Heart left ventricle (tissue), 16 donors: ENCODE measurements around the gene SNRNP70. TPM values are rescaled to one million over a fixed set of nuclear protein-coding genes. Genes with fewer than 3 reads are reported as not detected.
"Not testable (repeated sequence)": the region's sequence is repeated elsewhere in the genome, so short reads cannot be mapped to it uniquely, and the experiment has no call there.

Source experiments
- ATAC-seq, 4 donors: fragments of 200-7000 bp; cut with Tn5 transposase; one replicate each; pipeline ENCODE4 v1.9.1; 2020 to 2022; ENCODE audit warnings: moderate library complexity in 4 of 4, mild to moderate bottlenecking in 3 of 4, moderate number of reproducible peaks in 1 of 4
- DNase-seq, 5 donors: peaks; one replicate each; pipeline ENCODE4 v3.0.0-alpha.2; 2020
- H3K27ac ChIP-seq, 12 donors: fragments of 200-600 bp; sonication (generic) in 4 of 12; one replicate each; pipeline versions ENCODE4 v1.5.0 to v1.8.0; 2016 to 2022; ENCODE audit warnings: mild to moderate bottlenecking in 2 of 12
- H3K27me3 ChIP-seq, 9 donors: fragments of 200-600 bp; sonication (generic) in 2 of 9; one replicate each; pipeline versions ENCODE4 v1.5.1 to v1.8.0; 2016 to 2022; ENCODE audit warnings: mild to moderate bottlenecking in 3 of 9
- H3K36me3 ChIP-seq, 9 donors: fragments of 200-600 bp; sonication (generic) in 2 of 9; one replicate each; pipeline versions ENCODE4 v1.5.0 to v1.8.0; 2018 to 2022; ENCODE audit warnings: mild to moderate bottlenecking in 2 of 9
- H3K4me1 ChIP-seq, 12 donors: fragments of 200-600 bp; sonication (generic) in 4 of 12; one replicate each; pipeline versions ENCODE4 v1.5.0 to v1.8.0; 2016 to 2022; ENCODE audit warnings: mild to moderate bottlenecking in 3 of 12
- H3K4me3 ChIP-seq, 12 donors: fragments of 200-600 bp; sonication (generic) in 4 of 12; one replicate each; pipeline versions ENCODE4 v1.5.0 to v1.8.0; 2017 to 2022; ENCODE audit warnings: mild to moderate bottlenecking in 9 of 12, moderate library complexity in 4 of 12
- H3K9me3 ChIP-seq, 12 donors: fragments of 200-600 bp; sonication (generic) in 4 of 12; one replicate each; pipeline versions ENCODE4 v1.5.0 to v1.8.0; 2016 to 2022; ENCODE audit warnings: mild to moderate bottlenecking in 1 of 12
- POLR2A ChIP-seq, 2 donors: fragments of 450-650 bp; IDR thresholded peaks; one replicate each; pipeline ENCODE4 v1.6.1; 2017; ENCODE audit warnings: antibody characterized with exemption in 2 of 2, mild to moderate bottlenecking in 2 of 2, moderate library complexity in 2 of 2
- WGBS, 4 donors: extraction: QIAGEN DNeasy Blood & Tissue Kit in 2 of 4; methylation state at CpG; one replicate each; pipeline versions ENCODE4 v1.1.5 to v1.1.7; 2013 to 2018; 5-methylcytosine and 5-hydroxymethylcytosine counted together
- intact Hi-C, 10 donors: fragments of 100-400 bp; cut with DNase I; formaldehyde crosslinking; loops; one replicate each; pipeline versions ENCODE4 v1.11.1 to v1.14.2; 2022
- polyA plus RNA-seq, 2 donors: library from polyadenylated mRNA; stranded (reverse); fragments of 200-250 nt; gene quantifications; one replicate each; pipeline ENCODE4 v1.2.3, GENCODE V29; 2013
- total RNA-seq, 9 donors: library from RNA; depleted of rRNA in 2 of 9; stranded (reverse); fragments of >200 nt in 2 of 9; fragmentation: NEBNext Ultra II Directional in 3 of 9; extraction: Animal tissue kit (Norgen Biotek cat#: 25700) in 3 of 9; gene quantifications; one replicate each; pipeline versions ENCODE4 v1.1.0 to v1.2.4, GENCODE V29; 2016 to 2023
- TF ChIP-seq, protein P1 (sequence below), 12 donors: fragments of 200-600 bp; sonication (generic) in 4 of 12; IDR thresholded peaks; one replicate each; pipeline versions ENCODE4 v1.5.0 to v1.8.0; 2018 to 2022; ENCODE audit warnings: antibody characterized with exemption in 12 of 12, mild to moderate bottlenecking in 5 of 12
- donor health status: ischemic (EF 13 %, LVEDD 7.1; RV severe dilation, severe dysfunction).
- donor health status: healthy with polysubstance abuse.
- donor health status: DM: no; HTN: yes; CAD: no.
- donor health status: DM: no; HTN: no; CAD: no.
- donor health status: ischemic (EF 25% LVEDD 6.9; RV normal size, moderate dysfunction).
- donor health status: ischemic (EF 25% LVEDD 5.7; RV mildly dilated, moderate dysfunction).
- donor health status: healthy.
- donor health status: DM: yes; HTN: yes; CAD: no.
- donor health status: ischemic (EF 35%, LVEDD 5.7; RV mildly dilated, moderate dysfunction).
- donor health status: nonischemic (EF 11% LVEDD 7.7; RV severe dilation, severe dysfunction).
- donor health status: DM: yes; HTN: yes; CAD: no.
- donor health status: PGD.
- donor health status: ischemic (EF 29% LVEDD 5.4; RV normal size, mild dysfunction).
- donor health status: nonischemic (EF 23%, LVEDD 6.1; RV moderate dilation, normal function).

The SNRNP70 gene
- total and polyA plus RNA-seq, 11 donors: 61.6 to 163 (median 96.6) TPM

DNA sequence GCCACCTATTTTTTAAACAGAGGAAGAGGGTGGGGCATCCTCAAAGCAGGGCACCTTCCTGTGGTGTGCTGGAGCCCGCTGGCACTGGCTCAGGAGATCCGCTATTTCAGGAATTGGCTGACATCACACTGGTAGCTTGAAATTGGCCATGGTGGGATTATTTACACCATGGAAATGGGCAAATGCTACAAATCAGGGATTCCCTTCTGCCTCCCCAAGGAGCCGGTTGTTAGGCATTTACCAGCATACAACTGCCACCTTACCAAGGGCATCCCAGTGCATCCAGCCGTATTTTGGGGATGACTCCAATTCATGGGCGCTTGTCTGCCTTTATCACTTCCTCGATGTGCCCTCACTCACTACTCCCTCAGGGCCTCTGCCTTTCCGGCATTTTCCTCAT lies 55.7 kb downstream of the SNRNP70 start:
- no peak overlapping the region for H3K27ac ChIP-seq
- no peaks in the 10 kb centered on the region for H3K9me3 ChIP-seq
- ATAC-seq: no peak
- peaks cover 0 to 23% (median 10%) of the 10 kb centered on the region in 12 donors for H3K4me1 ChIP-seq
- DNase-seq: no peak
- intact Hi-C loops: no loop called here
- 74 to 85% (median 79%) methylated on average over 7 of the region's 7 CpGs for whole genome bisulfite sequencing, 4 donors
- no peaks in the 10 kb centered on the region for H3K27me3 ChIP-seq
- TF ChIP-seq, protein P1, sequence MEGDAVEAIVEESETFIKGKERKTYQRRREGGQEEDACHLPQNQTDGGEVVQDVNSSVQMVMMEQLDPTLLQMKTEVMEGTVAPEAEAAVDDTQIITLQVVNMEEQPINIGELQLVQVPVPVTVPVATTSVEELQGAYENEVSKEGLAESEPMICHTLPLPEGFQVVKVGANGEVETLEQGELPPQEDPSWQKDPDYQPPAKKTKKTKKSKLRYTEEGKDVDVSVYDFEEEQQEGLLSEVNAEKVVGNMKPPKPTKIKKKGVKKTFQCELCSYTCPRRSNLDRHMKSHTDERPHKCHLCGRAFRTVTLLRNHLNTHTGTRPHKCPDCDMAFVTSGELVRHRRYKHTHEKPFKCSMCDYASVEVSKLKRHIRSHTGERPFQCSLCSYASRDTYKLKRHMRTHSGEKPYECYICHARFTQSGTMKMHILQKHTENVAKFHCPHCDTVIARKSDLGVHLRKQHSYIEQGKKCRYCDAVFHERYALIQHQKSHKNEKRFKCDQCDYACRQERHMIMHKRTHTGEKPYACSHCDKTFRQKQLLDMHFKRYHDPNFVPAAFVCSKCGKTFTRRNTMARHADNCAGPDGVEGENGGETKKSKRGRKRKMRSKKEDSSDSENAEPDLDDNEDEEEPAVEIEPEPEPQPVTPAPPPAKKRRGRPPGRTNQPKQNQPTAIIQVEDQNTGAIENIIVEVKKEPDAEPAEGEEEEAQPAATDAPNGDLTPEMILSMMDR (IDR thresholded peaks at IDR 0.05): no peak
- TF ChIP-seq POLR2A (IDR thresholded peaks at IDR 0.05): no peak
- H3K4me3 ChIP-seq: no peak overlapping the region
- H3K36me3 ChIP-seq: no peaks in the 10 kb centered on the region

DNA sequence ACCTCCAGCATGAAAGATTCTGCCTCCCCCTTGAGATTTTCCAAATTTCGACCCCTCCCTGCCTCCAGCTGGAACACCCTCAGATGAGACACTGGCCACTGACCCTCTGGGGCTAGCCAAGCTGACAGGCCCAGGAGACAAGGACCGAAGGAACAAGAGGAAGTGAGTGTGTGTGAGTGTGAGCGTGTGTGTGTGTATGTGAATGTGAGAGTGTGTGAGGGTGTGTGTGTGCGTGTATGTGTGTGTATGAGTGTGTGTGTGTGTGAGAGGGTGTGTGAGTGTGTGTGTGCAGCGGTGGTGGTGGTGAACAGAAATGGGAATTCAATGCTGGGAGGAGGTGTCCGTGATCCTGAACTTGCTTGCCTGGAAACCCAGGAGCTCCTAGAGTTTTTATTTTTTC lies 56.1 kb downstream of the SNRNP70 start:
- Histone ChIP-seq H3K4me1 (peaks cover 0 to 23% (median 14%) of the 10 kb centered on the region in 12 donors), H3K4me3 (no peak overlapping the region), H3K27me3 (no peaks in the 10 kb centered on the region), H3K9me3 (no peaks in the 10 kb centered on the region), H3K36me3 (no peaks in the 10 kb centered on the region), H3K27ac (no peak overlapping the region)
- ATAC-seq: no peak
- TF ChIP-seq POLR2A (IDR thresholded peaks at IDR 0.05): no peak
- TF ChIP-seq, protein P1 (IDR thresholded peaks at IDR 0.05): no peak
- WGBS, 4 donors: 74 to 83% (median 81%) methylated on average over 6 of the region's 6 CpGs
- intact Hi-C loops: no loop called here
- DNase-seq: no peak

DNA sequence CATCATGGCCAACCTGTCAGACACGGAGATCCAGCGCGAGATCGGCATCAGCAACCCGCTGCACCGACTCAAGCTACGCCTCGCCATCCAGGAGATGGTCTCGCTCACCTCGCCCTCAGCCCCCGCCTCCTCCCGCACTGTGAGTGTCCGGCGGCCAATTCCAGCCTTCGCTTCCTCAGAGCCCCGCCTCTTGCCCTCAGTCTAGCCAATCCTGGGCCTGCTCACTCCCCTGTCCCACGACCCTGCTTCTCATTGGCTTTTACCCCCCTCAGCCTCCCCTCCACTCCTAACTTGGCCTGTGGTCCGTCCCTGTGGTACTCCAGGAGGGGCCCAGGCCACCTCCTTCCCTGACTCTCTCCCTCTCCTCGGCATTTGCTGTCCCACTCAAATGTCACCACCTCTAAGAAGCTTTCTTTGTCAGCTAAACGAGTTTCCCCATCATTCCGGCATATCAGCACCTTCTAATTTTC lies 57.6 kb downstream of the SNRNP70 start:
- peak overlapping the region in 11 of 12 donors; percentile 21 to 64 (median 57) for H3K4me3 ChIP-seq
- no peaks in the 10 kb centered on the region for H3K36me3 ChIP-seq
- WGBS, 4 donors: 2 to 3% (median 3%) methylated on average over 20 to 21 of the region's 21 CpGs
- DNase-seq (peak; percentile 93 to 96 (median 93)), ATAC-seq (peak; percentile 97 to 98 (median 98))
- no peaks in the 10 kb centered on the region for H3K27me3 ChIP-seq
- no peaks in the 10 kb centered on the region for H3K9me3 ChIP-seq
- intact Hi-C loops: loop anchor here in 1 of 10 donors (1.0 kb wide), 1 partner anchor 25 kb away; no protein-coding TSS in a partner anchor
- H3K27ac ChIP-seq: peak overlapping the region in 3 of 12 donors; percentile 30 to 54 (median 47)
- H3K4me1 ChIP-seq: peaks cover 0 to 26% (median 15%) of the 10 kb centered on the region in 12 donors
- TF ChIP-seq, protein P1 (IDR thresholded peaks at IDR 0.05): no peak
- peak in 1 of 2 donors; percentile 37 for TF ChIP-seq POLR2A (IDR thresholded peaks at IDR 0.05)

- Histone ChIP-seq H3K27me3 (peaks cover 0 to 18% (median 0%) of the 10 kb centered on the region in 9 donors), H3K4me1 (peaks cover 0 to 46% (median 29%) of the 10 kb centered on the region in 12 donors), H3K27ac (peak overlapping the region in 1 of 12 donors; percentile 28), H3K4me3 (peak overlapping the region in 9 of 12 donors; percentile 8 to 50 (median 34)), H3K36me3 (no peaks in the 10 kb centered on the region), H3K9me3 (no peaks in the 10 kb centered on the region)
- ATAC-seq: peak in 3 of 4 donors; percentile 8 to 18 (median 12)
- peak; percentile 79 to 87 (median 81) for DNase-seq
- intact Hi-C loops: loop anchor here (1.0 to 5.0 kb wide), 7 partner anchors 33 to 153 kb away; partner anchors contain the start of genes LIN7B (in 4 of the 10), GYS1 (in 1 of the 10) and RUVBL2 (in 1 of the 10)
- WGBS, 4 donors: 8 to 15% (median 11%) methylated on average over 27 to 30 of the region's 30 CpGs
- TF ChIP-seq, protein P1 (IDR thresholded peaks at IDR 0.05): peak; percentile 87 to 95 (median 91)
- no peak for TF ChIP-seq POLR2A (IDR thresholded peaks at IDR 0.05)
Observed at GRCh38 chr19:49145573-49146407, 60.5 kb downstream of the SNRNP70 start.

- 44 to 47% (median 46%) methylated on average over 5 to 7 of the region's 7 CpGs for WGBS, 4 donors
- H3K36me3 ChIP-seq, ATAC-seq, H3K9me3 ChIP-seq, DNase-seq: not testable (repeated sequence)
- H3K27ac ChIP-seq: peak overlapping the region in 1 of 12 donors; percentile 28
- peaks cover 0 to 52% (median 35%) of the 10 kb centered on the region in 12 donors for H3K4me1 ChIP-seq
- H3K4me3 ChIP-seq: peak overlapping the region in 4 of 12 donors; percentile 29 to 50 (median 41)
- intact Hi-C loops: loop anchor here in 8 of 10 donors (5.0 kb wide), 4 partner anchors 34 to 154 kb away; partner anchors contain the start of genes LIN7B (in 4 of the 8), GYS1 (in 1 of the 8) and RUVBL2 (in 1 of the 8)
- H3K27me3 ChIP-seq: peaks cover 0 to 21% (median 0%) of the 10 kb centered on the region in 9 donors
Observed at GRCh38 chr19:49146408-49146770, 61.1 kb downstream of the SNRNP70 start.
